ENCODE data around the gene SELENOS.

DNA sequence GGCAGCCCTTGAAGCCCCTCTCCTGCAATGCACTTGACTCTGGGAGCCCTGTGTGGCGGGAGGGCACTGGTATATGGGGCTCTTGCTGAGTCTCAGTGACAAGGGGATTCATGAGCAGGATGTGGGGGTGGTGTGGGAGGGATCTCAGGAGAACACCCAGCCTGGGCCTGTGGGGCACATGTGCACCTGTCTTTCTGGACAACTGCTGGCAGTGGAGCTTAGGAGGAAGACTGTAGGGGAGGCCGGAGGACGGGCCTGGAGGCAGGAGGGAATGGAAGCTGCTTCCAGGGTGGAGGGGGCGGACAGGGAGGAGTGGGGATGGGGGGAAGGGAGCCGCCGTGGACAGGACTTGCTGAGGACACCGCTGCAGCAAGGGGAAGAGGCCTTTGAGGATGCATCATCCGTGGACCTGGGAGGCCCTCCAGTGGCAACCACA lies 28.6 kb upstream of the SELENOS start:
- TF ChIP-seq POLR2AphosphoS5 (IDR thresholded peaks at IDR 0.05), result no peak
- TF ChIP-seq, protein P1, sequence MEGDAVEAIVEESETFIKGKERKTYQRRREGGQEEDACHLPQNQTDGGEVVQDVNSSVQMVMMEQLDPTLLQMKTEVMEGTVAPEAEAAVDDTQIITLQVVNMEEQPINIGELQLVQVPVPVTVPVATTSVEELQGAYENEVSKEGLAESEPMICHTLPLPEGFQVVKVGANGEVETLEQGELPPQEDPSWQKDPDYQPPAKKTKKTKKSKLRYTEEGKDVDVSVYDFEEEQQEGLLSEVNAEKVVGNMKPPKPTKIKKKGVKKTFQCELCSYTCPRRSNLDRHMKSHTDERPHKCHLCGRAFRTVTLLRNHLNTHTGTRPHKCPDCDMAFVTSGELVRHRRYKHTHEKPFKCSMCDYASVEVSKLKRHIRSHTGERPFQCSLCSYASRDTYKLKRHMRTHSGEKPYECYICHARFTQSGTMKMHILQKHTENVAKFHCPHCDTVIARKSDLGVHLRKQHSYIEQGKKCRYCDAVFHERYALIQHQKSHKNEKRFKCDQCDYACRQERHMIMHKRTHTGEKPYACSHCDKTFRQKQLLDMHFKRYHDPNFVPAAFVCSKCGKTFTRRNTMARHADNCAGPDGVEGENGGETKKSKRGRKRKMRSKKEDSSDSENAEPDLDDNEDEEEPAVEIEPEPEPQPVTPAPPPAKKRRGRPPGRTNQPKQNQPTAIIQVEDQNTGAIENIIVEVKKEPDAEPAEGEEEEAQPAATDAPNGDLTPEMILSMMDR (IDR thresholded peaks at IDR 0.05), result no peak

All from suprapubic skin (tissue), 3 donors.